Mesothelial cell of epicardium (in vitro differentiated cells): Measurements from ENCODE around the gene ASH1L. TPM values are rescaled to one million over a fixed set of nuclear protein-coding genes. Genes with fewer than 3 reads are reported as not detected.

Experiments
- DNase-seq, 2 experiments: peaks; one replicate each; pipeline ENCODE4 v3.0.0; 2021; ENCODE audit warnings: low spot score in 2 of 2; ENCODE audit not compliant: unreplicated experiment in 2 of 2
- H3K27ac Mint-ChIP-seq: 2 replicates; pipeline ENCODE4 v1.8.0; 2021; ENCODE audit warnings: mixed read lengths
- H3K27me3 Mint-ChIP-seq: 2 replicates; pipeline ENCODE4 v1.8.0; 2021; ENCODE audit warnings: low read depth, mixed read lengths
- H3K36me3 Mint-ChIP-seq: 2 replicates; pipeline ENCODE4 v1.8.0; 2021; ENCODE audit warnings: mixed read lengths
- H3K4me1 Mint-ChIP-seq: 2 replicates; pipeline ENCODE4 v1.8.0; 2021; ENCODE audit warnings: mixed read lengths
- H3K4me3 Mint-ChIP-seq: 2 replicates; pipeline ENCODE4 v1.8.0; 2021; ENCODE audit warnings: mild to moderate bottlenecking, moderate library complexity, mixed read lengths
- H3K9me3 Mint-ChIP-seq: 2 replicates; pipeline ENCODE4 v1.8.0; 2021; ENCODE audit warnings: mixed read lengths
- total RNA-seq: library from RNA; stranded (reverse); gene quantifications from 3 replicates; pipeline ENCODE4 v1.2.1, GENCODE V29; 2021
- TF ChIP-seq, protein P1 (sequence below): fragments of 200-600 bp; sonication (generic); IDR thresholded peaks from one replicate; pipeline ENCODE4 v1.5.0; 2021; ENCODE audit warnings: antibody characterized with exemption; ENCODE audit not compliant: unreplicated experiment

ASH1L gene
- total RNA-seq, 1 donor from 2014 or later: 87.7 TPM

- Mint-ChIP-seq H3K27ac (peak overlapping the region; percentile 69), H3K4me3 (no peak overlapping the region), H3K4me1 (peaks cover 50% of the 10 kb centered on the region), H3K36me3 (peaks cover 28% of the 10 kb centered on the region), H3K9me3 (peaks cover 5% of the 10 kb centered on the region), H3K27me3 (no peaks in the 10 kb centered on the region)
- DNase-seq: no peak
- TF ChIP-seq, protein P1, sequence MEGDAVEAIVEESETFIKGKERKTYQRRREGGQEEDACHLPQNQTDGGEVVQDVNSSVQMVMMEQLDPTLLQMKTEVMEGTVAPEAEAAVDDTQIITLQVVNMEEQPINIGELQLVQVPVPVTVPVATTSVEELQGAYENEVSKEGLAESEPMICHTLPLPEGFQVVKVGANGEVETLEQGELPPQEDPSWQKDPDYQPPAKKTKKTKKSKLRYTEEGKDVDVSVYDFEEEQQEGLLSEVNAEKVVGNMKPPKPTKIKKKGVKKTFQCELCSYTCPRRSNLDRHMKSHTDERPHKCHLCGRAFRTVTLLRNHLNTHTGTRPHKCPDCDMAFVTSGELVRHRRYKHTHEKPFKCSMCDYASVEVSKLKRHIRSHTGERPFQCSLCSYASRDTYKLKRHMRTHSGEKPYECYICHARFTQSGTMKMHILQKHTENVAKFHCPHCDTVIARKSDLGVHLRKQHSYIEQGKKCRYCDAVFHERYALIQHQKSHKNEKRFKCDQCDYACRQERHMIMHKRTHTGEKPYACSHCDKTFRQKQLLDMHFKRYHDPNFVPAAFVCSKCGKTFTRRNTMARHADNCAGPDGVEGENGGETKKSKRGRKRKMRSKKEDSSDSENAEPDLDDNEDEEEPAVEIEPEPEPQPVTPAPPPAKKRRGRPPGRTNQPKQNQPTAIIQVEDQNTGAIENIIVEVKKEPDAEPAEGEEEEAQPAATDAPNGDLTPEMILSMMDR: no peak
Observed at GRCh38 chr1:155474146-155474545, 88.5 kb downstream of the ASH1L start.

DNA sequence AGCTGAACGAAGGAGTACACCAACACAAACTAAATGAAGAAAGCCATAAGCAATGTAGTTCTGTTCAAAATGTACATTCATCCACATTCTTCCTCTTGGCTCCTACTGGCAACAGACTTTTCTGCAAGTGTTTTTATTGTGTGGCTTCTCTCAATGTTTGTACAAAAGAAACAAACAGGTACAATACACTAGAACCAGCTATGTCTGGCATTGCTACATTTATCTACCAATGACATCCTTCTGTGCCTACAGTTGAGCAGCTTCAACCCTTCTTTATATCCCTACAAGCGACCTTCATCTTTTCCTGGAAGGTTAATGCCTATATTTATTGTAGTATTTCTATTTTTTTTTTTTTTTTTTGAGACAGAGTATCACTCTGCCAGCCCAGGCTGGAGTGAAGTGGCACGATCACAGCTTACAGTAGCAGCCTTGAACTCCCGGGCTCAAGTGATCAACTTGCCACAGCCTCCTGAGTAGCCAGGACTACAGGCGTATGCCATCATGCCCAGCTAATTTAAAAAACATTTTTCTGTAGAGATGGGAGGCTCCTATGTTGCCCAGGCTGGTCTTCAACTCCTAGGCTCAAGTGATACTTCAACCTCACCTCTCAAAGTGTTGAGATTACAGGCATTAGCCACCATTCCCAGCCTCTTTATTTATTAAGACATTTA is 89.3 kb downstream of the ASH1L start:
- DNase-seq: no peak
- TF ChIP-seq, protein P1: no peak
- H3K27ac Mint-ChIP-seq: peak overlapping the region; percentile 82
- H3K27me3 Mint-ChIP-seq: no peaks in the 10 kb centered on the region
- peaks cover 5% of the 10 kb centered on the region for H3K9me3 Mint-ChIP-seq
- no peak overlapping the region for H3K4me3 Mint-ChIP-seq
- H3K36me3 Mint-ChIP-seq: peaks cover 20% of the 10 kb centered on the region
- H3K4me1 Mint-ChIP-seq: peaks cover 47% of the 10 kb centered on the region

- H3K27me3 Mint-ChIP-seq: no peaks in the 10 kb centered on the region
- peaks cover 47% of the 10 kb centered on the region for H3K4me1 Mint-ChIP-seq
- H3K4me3 Mint-ChIP-seq: no peak overlapping the region
- H3K36me3 Mint-ChIP-seq: peaks cover 20% of the 10 kb centered on the region
- no peak for DNase-seq
- H3K9me3 Mint-ChIP-seq: peaks cover 5% of the 10 kb centered on the region
- H3K27ac Mint-ChIP-seq: peak overlapping the region; percentile 93
- TF ChIP-seq, protein P1: no peak
Observed at GRCh38 chr1:155472491-155473083, 90.0 kb downstream of the ASH1L start.

DNA sequence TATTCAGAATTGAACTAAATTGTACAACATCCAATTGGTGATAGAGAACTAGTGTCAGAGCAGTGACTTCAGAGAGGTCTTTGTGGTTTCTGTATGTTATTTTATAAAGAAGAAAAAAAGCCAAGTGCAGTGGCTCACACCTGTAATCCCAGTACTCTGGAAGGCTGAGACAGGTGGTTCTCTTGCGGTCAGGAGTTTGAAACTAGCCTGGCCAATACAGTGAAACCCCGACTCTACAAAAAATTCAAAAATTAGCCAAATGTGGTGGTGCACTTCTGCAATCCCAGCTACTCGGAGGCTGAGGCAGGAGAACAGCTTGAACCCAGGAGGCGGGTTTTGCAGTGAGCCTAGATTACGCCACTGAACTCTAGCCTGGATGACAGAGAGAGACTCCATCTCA is 90.7 kb downstream of the ASH1L start:
- Mint-ChIP-seq H3K9me3 (peaks cover 5% of the 10 kb centered on the region), H3K36me3 (peaks cover 20% of the 10 kb centered on the region), H3K4me1 (peaks cover 51% of the 10 kb centered on the region), H3K27ac (peak overlapping the region; percentile 93), H3K27me3 (no peaks in the 10 kb centered on the region), H3K4me3 (no peak overlapping the region)
- TF ChIP-seq, protein P1: no peak
- DNase-seq: no peak

DNA sequence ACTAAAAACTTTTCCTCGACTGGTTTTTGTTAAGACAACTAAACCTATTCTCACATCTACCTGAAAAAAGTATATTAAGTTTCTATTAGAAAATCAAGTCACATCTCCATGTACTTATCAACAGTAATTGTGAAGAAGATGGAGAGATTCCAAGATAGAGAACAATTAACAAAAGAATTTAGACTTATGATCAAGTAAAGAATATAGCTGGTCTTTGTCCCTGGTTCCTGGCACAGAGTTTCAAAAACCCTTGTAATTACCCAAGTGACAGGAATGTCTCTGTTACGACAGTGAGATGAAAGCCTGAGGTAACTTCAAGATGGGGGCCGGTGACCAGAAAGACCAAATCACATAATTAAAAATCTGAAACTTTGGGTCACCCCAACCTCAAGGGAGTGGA is 91.6 kb downstream of the ASH1L start:
- peaks cover 5% of the 10 kb centered on the region for H3K9me3 Mint-ChIP-seq
- no peak overlapping the region for H3K4me3 Mint-ChIP-seq
- TF ChIP-seq, protein P1: no peak
- no peak for DNase-seq
- peaks cover 57% of the 10 kb centered on the region for H3K4me1 Mint-ChIP-seq
- no peak overlapping the region for H3K27ac Mint-ChIP-seq
- H3K36me3 Mint-ChIP-seq: peaks cover 22% of the 10 kb centered on the region
- no peaks in the 10 kb centered on the region for H3K27me3 Mint-ChIP-seq
